LHCN-M2 (cell line): ENCODE results near the gene PLCXD1. TPM values are rescaled to one million over a fixed set of nuclear protein-coding genes. Genes with fewer than 3 reads are reported as not detected.
"Not testable (repeated sequence)": the region's sequence is repeated elsewhere in the genome, so short reads cannot be mapped to it uniquely, and the experiment has no call there.

Experiments used
- DNase-seq: peaks from one replicate; pipeline ENCODE4 v3.0.0-alpha.2; 2012; ENCODE audit warnings: low read depth
- total RNA-seq: library from RNA; depleted of rRNA; stranded (reverse); fragments of >200 nt; gene quantifications from 2 replicates; pipeline ENCODE4 v1.2.3, GENCODE V29; 2014

The PLCXD1 gene
- total RNA-seq, 1 experiment from 2014 or later, result 14.0 TPM

GRCh38 chrX:262381-262909, 18.7 kb upstream of the PLCXD1 start:
- no peak for DNase-seq

GRCh38 chrX:264006-264405, 17.2 kb upstream of the PLCXD1 start:
- not testable (repeated sequence) for DNase-seq

- peak; percentile 60 for DNase-seq
These were observed 16.3 kb upstream of the PLCXD1 start for GRCh38 chrX:264634-265455.

DNA sequence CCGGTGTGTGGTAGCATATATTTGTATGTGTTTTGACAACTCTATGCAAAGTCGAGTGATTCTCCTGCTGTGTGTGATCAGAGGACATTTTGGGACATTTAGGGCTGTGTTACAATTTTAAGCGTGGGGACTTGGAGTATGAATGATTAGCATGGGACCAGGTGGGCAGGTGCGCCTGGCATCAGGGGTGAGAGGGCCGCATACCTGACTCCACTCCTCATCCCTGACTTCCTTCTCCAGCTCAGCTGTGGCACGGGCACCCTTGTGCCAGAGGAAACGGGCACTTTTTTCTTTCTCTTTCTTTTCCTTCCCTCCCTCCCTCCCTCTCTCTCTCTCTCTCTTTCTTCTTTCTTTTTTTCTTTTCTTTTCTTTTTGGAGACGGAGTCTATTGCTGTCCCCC, 15.7 kb upstream of the PLCXD1 start:
- DNase-seq, result no peak

DNA sequence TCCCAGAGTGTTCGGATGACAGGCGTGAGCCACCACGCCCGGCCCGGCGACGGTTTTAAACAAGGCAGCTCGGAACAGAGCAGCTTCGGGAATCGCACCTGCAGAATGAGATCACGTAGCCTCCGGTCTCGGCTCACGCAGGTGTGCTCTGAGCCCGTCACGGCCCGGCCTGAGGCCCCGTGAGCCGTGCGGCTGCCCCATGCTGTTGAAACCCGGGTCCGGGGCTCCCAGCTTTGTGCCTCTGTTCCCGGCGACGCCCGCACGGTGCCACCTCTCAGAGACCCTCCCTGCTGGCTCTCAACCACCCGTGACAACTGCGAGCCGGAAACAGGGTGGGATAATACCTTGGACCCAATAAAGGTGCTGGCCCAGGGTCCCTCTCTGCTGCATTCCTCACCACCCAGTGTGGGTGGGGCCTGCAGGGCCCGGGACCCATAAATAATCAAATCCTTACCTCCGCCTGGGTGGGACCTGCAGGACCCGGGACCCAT, 13.4 kb upstream of the PLCXD1 start:
- no peak for DNase-seq

DNA sequence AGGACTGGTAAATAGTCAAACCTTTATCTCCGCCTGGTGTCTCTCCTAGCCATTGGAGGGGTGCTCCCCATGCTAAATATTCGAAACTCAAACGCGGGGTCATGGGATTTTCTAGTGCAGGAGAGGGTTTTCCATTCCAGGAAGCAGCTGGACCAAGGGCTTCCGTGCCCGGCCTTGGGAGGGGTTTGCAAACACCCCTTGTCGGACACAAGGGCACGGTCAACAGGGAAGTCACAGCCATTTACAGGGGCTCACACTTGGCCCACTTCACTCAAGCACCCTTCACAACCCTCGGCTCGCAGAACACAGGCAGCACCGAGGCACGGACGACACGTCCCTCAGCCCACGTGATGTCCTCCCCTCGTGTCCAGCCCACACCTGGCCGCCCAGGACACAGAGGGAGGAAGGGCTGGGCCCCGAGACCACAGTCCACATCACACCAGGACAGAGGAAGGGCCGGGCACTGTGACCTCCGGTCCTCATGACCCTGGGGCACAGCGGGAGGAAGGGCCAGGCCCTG, 10.3 kb upstream of the PLCXD1 start:
- no peak for DNase-seq

GRCh38 chrX:274904-275475, 6.2 kb upstream of the PLCXD1 start:
- DNase-seq, result no peak

DNA sequence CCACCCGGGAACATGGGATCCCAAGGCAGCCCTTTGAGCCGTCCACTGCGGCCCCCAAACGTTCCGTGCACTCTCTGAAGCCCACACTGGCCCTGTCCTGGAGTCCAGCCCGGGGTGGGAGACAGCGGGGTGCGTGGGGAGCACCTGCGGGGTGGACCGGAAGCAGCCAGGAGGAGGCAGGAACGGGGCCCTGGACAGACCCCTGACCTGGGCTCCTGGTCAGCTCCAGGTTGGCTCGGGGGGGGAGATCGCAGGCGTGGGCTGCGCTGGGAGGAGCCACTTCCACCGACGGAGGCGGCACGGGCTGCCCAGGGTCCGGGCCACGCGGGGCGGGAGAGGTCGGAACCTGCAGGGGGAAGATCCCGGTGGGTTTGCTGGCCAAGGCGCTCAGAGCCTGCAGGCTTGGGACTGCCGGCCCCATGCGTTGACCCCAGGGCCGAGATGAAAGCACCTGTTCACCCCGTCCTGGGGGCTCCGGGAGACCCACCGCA, 5.7 kb upstream of the PLCXD1 start:
- no peak for DNase-seq

- DNase-seq, result peak; percentile 22
These were observed 5.1 kb upstream of the PLCXD1 start for GRCh38 chrX:275967-276580.

GRCh38 chrX:276581-277201, 4.5 kb upstream of the PLCXD1 start:
- peak; percentile 43 for DNase-seq

DNA sequence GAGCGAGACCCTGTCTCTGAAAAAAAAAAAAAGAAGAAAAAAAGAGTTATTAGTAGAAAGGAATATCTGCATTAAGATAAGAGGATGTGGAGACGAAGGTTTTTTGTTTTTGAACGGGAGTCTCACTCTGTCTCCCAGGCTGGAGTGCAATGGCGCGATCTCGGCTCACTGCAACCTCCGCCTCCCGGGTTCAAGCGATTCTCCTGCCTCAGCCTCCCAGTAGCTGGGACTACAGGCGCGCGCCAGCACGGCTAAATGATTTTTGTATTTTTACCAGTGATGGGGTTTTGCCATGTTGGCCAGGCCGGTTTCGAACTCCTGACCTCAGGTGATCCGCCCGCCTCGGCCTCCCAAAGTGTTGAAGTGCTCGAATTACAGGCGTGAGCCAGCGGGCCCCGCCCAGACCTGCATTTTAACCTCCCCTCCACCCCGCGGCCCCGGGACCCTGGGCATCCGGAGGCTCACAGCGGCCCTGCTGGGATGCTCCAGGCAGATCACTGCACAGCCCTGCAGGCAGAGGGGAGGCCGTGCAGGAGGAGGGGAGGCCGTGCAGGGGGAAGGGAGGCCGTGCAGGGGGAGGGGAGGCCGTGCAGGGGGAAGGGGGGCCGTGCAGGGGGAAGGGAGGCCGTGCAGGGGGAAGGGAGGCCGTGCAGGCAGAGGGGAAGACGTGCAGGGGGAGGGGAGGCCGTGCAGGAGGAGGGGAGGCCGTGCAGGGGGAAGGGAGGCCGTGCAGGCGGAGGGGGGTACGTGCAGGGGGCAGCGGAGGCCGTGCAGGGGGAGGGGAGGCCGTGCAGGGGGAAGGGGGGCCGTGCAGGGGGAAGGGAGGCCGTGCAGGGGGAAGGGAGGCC, 1.2 kb upstream of the PLCXD1 start:
- DNase-seq, result not testable (repeated sequence)

GRCh38 chrX:280722-281121, 459 bp upstream of the PLCXD1 start:
- not testable (repeated sequence) for DNase-seq

GRCh38 chrX:282000-282681, 960 bp downstream of the PLCXD1 start:
- not testable (repeated sequence) for DNase-seq

DNA sequence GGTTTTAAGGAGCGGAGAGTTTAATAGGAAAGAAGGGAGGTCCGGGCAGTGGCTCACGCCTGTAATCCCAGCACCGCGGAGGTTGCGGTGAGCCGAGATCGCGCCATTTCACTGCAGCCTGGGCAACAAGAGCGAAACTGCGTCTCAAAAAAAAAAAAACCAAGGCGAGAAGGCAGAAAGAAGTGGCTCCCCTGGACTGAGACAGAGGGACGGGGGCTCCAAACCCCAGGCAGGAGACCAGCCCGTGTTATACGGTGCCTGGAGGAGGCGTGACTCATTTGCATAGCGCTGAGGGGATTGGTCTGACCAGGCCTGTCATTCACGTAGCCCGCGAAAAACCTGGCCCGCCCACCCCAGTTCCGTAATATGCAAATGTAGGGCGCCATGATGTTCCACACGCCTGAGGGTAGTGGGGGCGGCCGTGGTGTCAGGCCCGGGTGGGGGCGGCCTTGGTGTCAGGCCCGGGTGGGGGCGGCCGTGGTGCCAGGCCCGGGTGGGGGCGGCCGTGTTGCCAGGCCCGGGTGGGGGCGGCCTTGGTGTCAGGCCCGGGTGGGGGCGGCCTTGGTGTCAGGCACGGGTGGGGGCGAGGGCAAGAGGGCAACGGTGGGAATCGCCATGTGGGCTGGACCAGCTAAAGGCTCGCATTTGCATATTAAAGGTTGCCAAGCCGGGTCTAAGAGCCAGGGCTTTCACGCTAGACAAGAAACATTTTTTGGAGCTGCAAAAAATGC, 2.1 kb downstream of the PLCXD1 start:
- DNase-seq, result peak; percentile 84

GRCh38 chrX:285076-285677, 4.0 kb downstream of the PLCXD1 start:
- no peak for DNase-seq

DNA sequence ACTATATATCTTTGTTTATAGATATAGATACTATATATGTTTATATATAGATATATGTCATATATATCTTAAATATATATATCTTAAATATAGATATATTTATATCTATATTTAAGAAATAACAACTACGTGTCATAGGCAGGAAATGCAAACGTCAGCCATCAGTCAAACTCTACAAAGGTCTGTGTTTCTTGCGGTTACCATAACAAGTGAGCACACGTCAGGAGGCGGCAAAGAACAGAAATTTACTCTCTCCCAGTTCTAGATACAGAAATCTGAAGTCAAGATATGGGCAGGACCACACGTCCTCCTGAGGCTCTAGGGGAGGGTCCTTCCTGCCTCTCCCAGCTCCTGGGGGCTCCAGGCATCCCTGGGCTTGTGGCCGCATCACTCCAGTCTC, 6.5 kb downstream of the PLCXD1 start:
- DNase-seq, result no peak

DNA sequence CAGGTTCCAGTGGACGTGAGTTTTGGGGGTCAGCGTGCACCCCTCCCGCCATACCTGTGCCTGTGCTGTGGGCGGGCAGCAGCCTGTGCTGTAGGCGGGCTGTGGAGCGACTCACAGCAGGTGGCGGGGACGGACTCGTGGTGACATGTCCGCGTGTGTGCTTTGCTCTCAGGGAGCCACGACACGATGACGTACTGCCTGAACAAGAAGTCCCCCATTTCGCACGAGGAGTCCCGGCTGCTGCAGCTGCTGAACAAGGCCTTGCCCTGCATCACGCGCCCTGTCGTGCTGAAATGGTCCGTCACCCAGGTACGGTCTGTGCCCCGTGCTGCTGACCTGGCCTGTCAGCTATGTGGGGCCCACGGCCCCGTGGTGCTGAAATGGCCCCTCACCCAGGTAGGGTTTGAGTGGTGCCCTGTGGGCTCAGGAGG, 7.4 kb downstream of the PLCXD1 start:
- no peak for DNase-seq

DNA sequence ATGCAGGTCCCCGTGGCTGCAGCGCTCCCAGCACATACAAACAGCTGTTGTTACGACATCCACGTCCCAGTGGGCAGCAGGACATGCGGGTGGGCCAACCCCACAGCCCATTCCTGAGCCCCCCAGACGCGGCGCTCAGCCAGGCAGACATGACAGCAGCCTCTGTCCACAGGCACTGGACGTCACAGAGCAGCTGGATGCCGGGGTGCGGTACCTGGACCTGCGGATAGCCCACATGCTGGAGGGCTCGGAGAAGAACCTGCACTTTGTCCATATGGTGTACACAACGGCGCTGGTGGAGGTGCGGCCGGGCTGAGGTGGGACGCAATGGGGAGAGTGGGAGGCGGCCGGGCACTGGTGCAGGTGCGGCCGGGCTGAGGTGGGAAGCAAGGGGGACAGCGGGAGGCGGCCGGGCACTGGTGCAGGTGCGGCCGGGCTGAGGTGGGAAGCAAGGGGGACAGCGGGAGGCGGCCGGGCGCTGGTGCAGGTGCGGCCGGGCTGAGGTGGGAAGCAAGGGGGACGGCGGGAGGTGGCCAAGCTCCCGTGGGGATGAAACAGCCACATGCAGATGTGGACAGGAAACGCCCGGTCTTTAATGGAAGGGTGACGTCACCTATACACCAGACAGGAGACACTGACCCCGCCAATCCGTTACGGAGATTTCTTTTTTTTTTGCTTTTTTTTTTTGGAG, 9.4 kb downstream of the PLCXD1 start:
- DNase-seq, result no peak
